ENCODE results near the gene PPP5C. TPM values are rescaled to one million over a fixed set of nuclear protein-coding genes. Genes with fewer than 3 reads are reported as not detected.

Gene PPP5C
- total and polyA plus RNA-seq, 2 of the 8 experiments (the other 6 are each of a cell fraction or from before 2014, with no cell fraction given), result 112 to 156 TPM

GRCh38 chr19:46308510-46308909 lies 38.4 kb upstream of the PPP5C start:
- H3K9me3 ChIP-seq (ENCODE audit: insufficient read depth in 2 of 2, low read depth in 1 of 2, low read length in 1 of 2), result peaks cover 10 to 13% of the 10 kb centered on the region in 2 experiments; a peak in 3 of 4 replicates
- peaks cover 3% of the 10 kb centered on the region; the same call in 1 of the 2 replicates for H3K23me2 ChIP-seq (ENCODE audit: low read depth, low read length)
- no peak overlapping the region for H3K4me2 ChIP-seq (ENCODE audit: insufficient read depth in 1 of 2, low read depth in 2 of 2, low read length in 2 of 2)
- TF ChIP-seq CHD2 (IDR thresholded peaks at IDR 0.05; ENCODE audit: low read length), result no peak
- TF ChIP-seq KDM1A (IDR thresholded peaks at IDR 0.05; ENCODE audit: borderline replicate concordance, low read length), result no peak
- no peak for TF ChIP-seq EGR1 (IDR thresholded peaks at IDR 0.05; ENCODE audit: borderline replicate concordance, low read depth, low read length)
- no peak for TF ChIP-seq SIRT6 (IDR thresholded peaks at IDR 0.05; ENCODE audit: low read length)
- no peak overlapping the region for H2AK5ac ChIP-seq (ENCODE audit: low read depth, low read length)
- no peak overlapping the region for H3K14ac ChIP-seq (ENCODE audit: insufficient read length)
- H3K27me3 ChIP-seq (replicated peaks in 1 of 4; ENCODE audit: control insufficient read depth in 3 of 4, extremely low read depth in 1 of 4, insufficient read depth in 3 of 4, low read length in 3 of 4), result no peaks in the 10 kb centered on the region
- H3K79me2 ChIP-seq (ENCODE audit: control insufficient read depth in 1 of 2, insufficient read depth in 2 of 2, low read length in 2 of 2), result no peaks in the 10 kb centered on the region
- H4K5ac ChIP-seq (ENCODE audit: insufficient read length, low read depth, low read length), result no peak overlapping the region
- no peak overlapping the region for H3K27ac ChIP-seq (ENCODE audit: low read depth, low read length)
- H3K36me3 ChIP-seq (ENCODE audit: control insufficient read depth in 2 of 4, insufficient read depth in 4 of 4, low read length in 3 of 4), result peaks cover 7 to 73% (median 41%) of the 10 kb centered on the region in 4 experiments; a peak in 7 of 8 replicates
- no peak for DNase-seq (ENCODE audit: low read depth in 1 of 2, low spot score in 2 of 2)
- no peak overlapping the region for H2AFZ ChIP-seq (ENCODE audit: low read length)
- no peak overlapping the region for H3K4ac ChIP-seq (replicated peaks; ENCODE audit: insufficient read length, low read depth, low read length)
- ChIA-PET CTCF (ENCODE audit: partially characterized antibody) (interaction anchor here (0.6 to 2.1 kb wide), 2 partner anchors 24 to 44 kb away, joined by 3 to 5 read pairs; no protein-coding TSS in a partner anchor), POLR2A (ENCODE audit: partially characterized antibody) (interaction anchor here (2.1 to 2.6 kb wide), 2 partner anchors 10 to 14 kb away, joined by 7 to 8 read pairs; no protein-coding TSS in a partner anchor)
- H2BK20ac ChIP-seq (ENCODE audit: low read length), result no peak overlapping the region
- H2BK120ac ChIP-seq (replicated peaks; ENCODE audit: low read depth, low read length), result no peak overlapping the region
- H4K91ac ChIP-seq (replicated peaks; ENCODE audit: insufficient read length, low read length), result no peak overlapping the region
- H3K18ac ChIP-seq (ENCODE audit: extremely low read depth, low read length), result no peak overlapping the region
- H3K9ac ChIP-seq (replicated peaks in 1 of 4; ENCODE audit: extremely low read depth in 1 of 4, low read depth in 3 of 4, low read length in 3 of 4), result no peak overlapping the region
- no peak overlapping the region for H2BK12ac ChIP-seq (ENCODE audit: low read depth, low read length)
- no peak overlapping the region for H4K8ac ChIP-seq (ENCODE audit: extremely low read depth, insufficient read depth, low read length)
- 97% methylated on average over 9 of the region's 15 CpGs; no CpG with 5 or more reads in 1 of the 2 experiments for WGBS, 2 experiments (ENCODE audit: extremely low coverage in 1 of 2, insufficient coverage in 1 of 2, insufficient read length in 1 of 2, insufficient replicate concordance in 2 of 2, low coverage in 1 of 2, low lambda C conversion rate in 2 of 2, missing lambda C conversion rate in 1 of 2)
- no peak overlapping the region for H2BK5ac ChIP-seq (ENCODE audit: low read depth, low read length)
- no peak overlapping the region for H3K4me3 ChIP-seq (ENCODE audit: extremely low read depth in 1 of 4, insufficient read depth in 2 of 4, low read depth in 3 of 4, low read length in 4 of 4)
- no peak overlapping the region for H3K56ac ChIP-seq (replicated peaks; ENCODE audit: insufficient read length, low read depth, low read length)
- peaks cover 0 to 5% of the 10 kb centered on the region in 2 experiments for H4K20me1 ChIP-seq (replicated peaks in 1 of 2; ENCODE audit: control insufficient read depth in 1 of 2, insufficient read depth in 2 of 2, low read length in 2 of 2)
- no peaks in the 10 kb centered on the region for H3K79me1 ChIP-seq (ENCODE audit: low read depth, low read length)
- no peak for FAIRE-seq
- H2BK15ac ChIP-seq (ENCODE audit: low read length), result no peak overlapping the region
- peaks cover 0 to 6% (median 4%) of the 10 kb centered on the region in 4 experiments; a peak in 6 of 7 replicates for H3K4me1 ChIP-seq (replicated peaks in 1 of 4; ENCODE audit: control insufficient read depth in 3 of 4, insufficient read depth in 4 of 4, low read length in 3 of 4)
- no peak overlapping the region for H3K23ac ChIP-seq (ENCODE audit: insufficient read length)

All from H1 (cell line).